AG08396 (cell line): ENCODE data around the gene CDCA5.

Experiments used
- DNase-seq: peaks from one replicate; pipeline ENCODE4 v3.0.0; 2012; ENCODE audit warnings: low spot score, mixed read lengths

CDCA5 gene

GRCh38 chr11:65043881-65044501 is 39.8 kb downstream of the CDCA5 start:
- DNase-seq, result peak; percentile 62

- DNase-seq, result no peak
Observed at GRCh38 chr11:65042891-65043290, 40.9 kb downstream of the CDCA5 start.

GRCh38 chr11:65040847-65041622 is 42.8 kb downstream of the CDCA5 start, which contains the start of gene SAC3D1:
TSS of gene SAC3D1 (plus strand) at chr11:65041210. CDS start at chr11:65041293, 83 bp downstream.
- peak; percentile 95 for DNase-seq

GRCh38 chr11:65040520-65040846 is 43.4 kb downstream of the CDCA5 start:
- DNase-seq, result no peak

GRCh38 chr11:65036931-65037330 is 46.9 kb downstream of the CDCA5 start:
- no peak for DNase-seq

- no peak for DNase-seq
Observed at GRCh38 chr11:65035579-65035978, 48.3 kb downstream of the CDCA5 start.

GRCh38 chr11:65034423-65034822 is 49.4 kb downstream of the CDCA5 start:
- DNase-seq, result no peak

DNA sequence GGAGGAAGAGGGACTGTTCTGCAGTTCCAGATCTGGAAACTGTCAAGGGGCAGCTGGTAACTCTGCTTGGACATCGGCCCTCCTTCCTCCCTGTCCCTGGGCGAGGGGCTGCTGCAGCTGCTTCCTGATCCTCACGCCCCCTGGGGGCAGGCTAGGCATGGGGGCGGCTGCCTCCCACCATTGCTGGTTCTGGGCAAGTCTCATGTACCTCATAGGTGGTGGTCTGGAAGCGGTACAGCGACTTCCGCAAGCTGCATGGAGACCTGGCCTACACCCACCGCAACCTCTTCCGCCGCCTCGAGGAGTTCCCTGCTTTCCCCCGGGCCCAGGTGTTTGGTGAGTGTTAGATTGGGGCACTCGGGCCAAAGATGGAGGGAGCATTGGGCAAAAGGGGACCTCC is 51.6 kb downstream of the CDCA5 start:
- no peak for DNase-seq
